Measurements from ENCODE around the gene IMP3. TPM values are rescaled to one million over a fixed set of nuclear protein-coding genes. Genes with fewer than 3 reads are reported as not detected.

Gene IMP3
- total and polyA plus RNA-seq, 10 donors: 51.3 to 177 (median 103) TPM

- WGBS, 5 donors: 1 to 6% (median 2%) methylated on average over 10 to 17 of the region's 17 CpGs
- DNase-seq: peak; percentile 89
- no peak for TF ChIP-seq POLR2AphosphoS5 (IDR thresholded peaks at IDR 0.05)
- no peak for TF ChIP-seq POLR2A (IDR thresholded peaks at IDR 0.05)
- peak in 6 of 11 experiments; percentile 18 to 43 (median 26) for TF ChIP-seq CTCF (IDR thresholded peaks at IDR 0.05 in 8 of 11, conservative IDR thresholded peaks at IDR 0.05 in 3 of 11)
- Histone ChIP-seq H3K36me3 (peaks cover 0 to 13% (median 0%) of the 10 kb centered on the region in 6 donors), H3K4me1 (peaks cover 21 to 55% (median 44%) of the 10 kb centered on the region in 6 donors), H3K27me3 (replicated peaks in 1 of 7) (no peaks in the 10 kb centered on the region), H3K9me3 (no peaks in the 10 kb centered on the region), H3K27ac (peak overlapping the region; percentile 85 to 98 (median 94)), H3K4me3 (peak overlapping the region; percentile 76 to 100 (median 92))
- intact Hi-C loops (cut with DNase I; ENCODE audit: low total_unique reads): no loop called here
Observed at GRCh38 chr15:75640483-75641178, 607 bp upstream of the IMP3 start.

- Histone ChIP-seq H3K9me3 (no peaks in the 10 kb centered on the region), H3K36me3 (peaks cover 0 to 13% (median 0%) of the 10 kb centered on the region in 6 donors), H3K4me3 (peak overlapping the region; percentile 76 to 100 (median 92)), H3K27ac (peak overlapping the region; percentile 85 to 98 (median 94)), H3K27me3 (replicated peaks in 1 of 7) (no peaks in the 10 kb centered on the region), H3K4me1 (peaks cover 21 to 58% (median 46%) of the 10 kb centered on the region in 6 donors)
- intact Hi-C loops (cut with DNase I; ENCODE audit: low total_unique reads): no loop called here
- TF ChIP-seq POLR2A (IDR thresholded peaks at IDR 0.05) (no peak), POLR2AphosphoS5 (IDR thresholded peaks at IDR 0.05) (no peak), CTCF (IDR thresholded peaks at IDR 0.05 in 8 of 11, conservative IDR thresholded peaks at IDR 0.05 in 3 of 11) (no peak)
- DNase-seq: no peak
- WGBS, 5 donors: 0 to 2% (median 1%) methylated on average over 15 to 16 of the region's 16 CpGs
Observed at GRCh38 chr15:75639191-75639708, 774 bp downstream of the IMP3 start.

- H3K4me3 ChIP-seq: peak overlapping the region in 4 of 8 donors; percentile 88 to 99 (median 92)
- peaks cover 21 to 58% (median 46%) of the 10 kb centered on the region in 6 donors for H3K4me1 ChIP-seq
- no peak for TF ChIP-seq POLR2A (IDR thresholded peaks at IDR 0.05)
- TF ChIP-seq CTCF (IDR thresholded peaks at IDR 0.05 in 8 of 11, conservative IDR thresholded peaks at IDR 0.05 in 3 of 11): no peak
- TF ChIP-seq POLR2AphosphoS5 (IDR thresholded peaks at IDR 0.05): no peak
- peak; percentile 11 for DNase-seq
- intact Hi-C loops (cut with DNase I; ENCODE audit: low total_unique reads): no loop called here
- no peaks in the 10 kb centered on the region for H3K27me3 ChIP-seq (replicated peaks in 1 of 7)
- H3K27ac ChIP-seq: peak overlapping the region; percentile 85 to 98 (median 94)
- H3K9me3 ChIP-seq: no peaks in the 10 kb centered on the region
- peaks cover 0 to 13% (median 0%) of the 10 kb centered on the region in 6 donors for H3K36me3 ChIP-seq
- 57 to 93% (median 65%) methylated on average over 4 of the region's 4 CpGs for WGBS, 5 donors
Observed at GRCh38 chr15:75637245-75638009, 2.6 kb downstream of the IMP3 start.
